Breast epithelium (tissue), 3 donors: ENCODE data around the gene RNF31.

ENCODE experiments used
- POLR2A ChIP-seq: fragments of 450-650 bp; IDR thresholded peaks from one replicate; pipeline ENCODE4 v1.6.1; 2016; ENCODE audit warnings: antibody characterized with exemption, mild to moderate bottlenecking, moderate library complexity
- POLR2AphosphoS5 ChIP-seq, 3 donors: sonication (generic); formaldehyde crosslinking; IDR thresholded peaks; one replicate each; pipeline ENCODE4 v1.6.1; 2017; ENCODE audit warnings: antibody characterized with exemption in 3 of 3
- TF ChIP-seq, protein P1 (sequence below), 3 donors: fragments of 450-650 bp; IDR thresholded peaks; one replicate each; pipeline ENCODE4 v1.5.1; 2016 to 2017; ENCODE audit warnings: antibody characterized with exemption in 3 of 3, mild to moderate bottlenecking in 3 of 3, moderate library complexity in 3 of 3

GRCh38 chr14:24110060-24110459 lies 37.2 kb upstream of the RNF31 start:
- TF ChIP-seq POLR2A, result no peak
- TF ChIP-seq, protein P1, sequence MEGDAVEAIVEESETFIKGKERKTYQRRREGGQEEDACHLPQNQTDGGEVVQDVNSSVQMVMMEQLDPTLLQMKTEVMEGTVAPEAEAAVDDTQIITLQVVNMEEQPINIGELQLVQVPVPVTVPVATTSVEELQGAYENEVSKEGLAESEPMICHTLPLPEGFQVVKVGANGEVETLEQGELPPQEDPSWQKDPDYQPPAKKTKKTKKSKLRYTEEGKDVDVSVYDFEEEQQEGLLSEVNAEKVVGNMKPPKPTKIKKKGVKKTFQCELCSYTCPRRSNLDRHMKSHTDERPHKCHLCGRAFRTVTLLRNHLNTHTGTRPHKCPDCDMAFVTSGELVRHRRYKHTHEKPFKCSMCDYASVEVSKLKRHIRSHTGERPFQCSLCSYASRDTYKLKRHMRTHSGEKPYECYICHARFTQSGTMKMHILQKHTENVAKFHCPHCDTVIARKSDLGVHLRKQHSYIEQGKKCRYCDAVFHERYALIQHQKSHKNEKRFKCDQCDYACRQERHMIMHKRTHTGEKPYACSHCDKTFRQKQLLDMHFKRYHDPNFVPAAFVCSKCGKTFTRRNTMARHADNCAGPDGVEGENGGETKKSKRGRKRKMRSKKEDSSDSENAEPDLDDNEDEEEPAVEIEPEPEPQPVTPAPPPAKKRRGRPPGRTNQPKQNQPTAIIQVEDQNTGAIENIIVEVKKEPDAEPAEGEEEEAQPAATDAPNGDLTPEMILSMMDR (IDR thresholded peaks at IDR 0.05), result no peak
- no peak for TF ChIP-seq POLR2AphosphoS5 (IDR thresholded peaks at IDR 0.05)
